ENCODE results near the gene PEAR1. TPM values are rescaled to one million over a fixed set of nuclear protein-coding genes. Genes with fewer than 3 reads are reported as not detected.

The PEAR1 gene
- total RNA-seq, 3 donors from 2014 or later (not counting 1 experiment from before 2014, with no cell fraction given) = 0.52 to 1.4 (median 0.80) TPM

DNA sequence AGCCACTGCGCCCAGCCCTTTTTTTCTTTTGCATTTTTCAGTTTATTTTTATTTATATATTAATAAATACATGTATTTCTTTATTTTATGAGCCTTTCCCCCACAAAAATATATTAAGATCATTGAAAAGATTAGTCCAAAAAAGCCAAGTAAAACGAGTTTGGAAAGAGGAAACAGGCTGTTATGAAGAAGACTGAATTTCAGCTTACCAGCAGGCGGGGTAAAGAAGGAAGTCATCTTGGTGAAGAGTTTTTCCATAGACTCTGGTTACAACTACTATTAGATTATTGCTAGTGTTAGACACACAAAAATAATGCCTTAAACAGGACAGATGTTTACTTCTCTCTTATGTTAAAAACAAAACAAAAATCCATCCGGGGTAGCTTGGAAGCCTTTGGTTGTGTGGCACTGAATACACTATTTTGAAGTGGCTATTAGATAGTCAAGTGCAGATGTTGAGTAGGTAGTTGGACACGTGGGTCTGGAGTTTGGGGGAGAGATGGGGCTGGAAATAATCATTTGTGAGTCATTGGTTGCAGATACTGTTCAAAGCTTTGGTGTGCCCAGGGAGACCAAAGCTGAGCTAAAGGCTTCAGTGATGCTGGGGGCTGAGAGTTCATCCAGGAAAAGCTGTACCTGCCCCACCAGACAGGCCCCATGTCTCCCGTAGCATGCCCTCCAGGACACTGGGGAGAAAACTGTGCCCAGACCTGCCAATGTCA, 18.2 kb downstream of the PEAR1 start:
- intact Hi-C loops (cut with micrococcal nuclease) = no loop called here
- no peak overlapping the region for H3K27ac Mint-ChIP-seq
- Histone ChIP-seq H3K9me3 (ENCODE audit: control insufficient read depth, insufficient read depth, low read length) (no peaks in the 10 kb centered on the region), H3K27ac (ENCODE audit: low read length) (no peak overlapping the region), H3K4me3 (ENCODE audit: low read length) (no peak overlapping the region), H3K27me3 (ENCODE audit: control insufficient read depth, insufficient read depth, low read length) (no peaks in the 10 kb centered on the region), H3K36me3 (ENCODE audit: control insufficient read depth, insufficient read depth, low read length) (no peaks in the 10 kb centered on the region), H3K4me1 (ENCODE audit: control insufficient read depth, insufficient read depth, low read length) (peaks cover 3% of the 10 kb centered on the region)
- peaks cover 12 to 14% of the 10 kb centered on the region in 2 donors for H3K27me3 Mint-ChIP-seq (ENCODE audit: low read depth in 2 of 2)
- 82% methylated on average over 3 of the region's 6 CpGs for WGBS (ENCODE audit: insufficient coverage)
- DNase-seq (no peak), ATAC-seq (no peak)
- H3K9me3 Mint-ChIP-seq = no peaks in the 10 kb centered on the region
- TF ChIP-seq, protein P1, sequence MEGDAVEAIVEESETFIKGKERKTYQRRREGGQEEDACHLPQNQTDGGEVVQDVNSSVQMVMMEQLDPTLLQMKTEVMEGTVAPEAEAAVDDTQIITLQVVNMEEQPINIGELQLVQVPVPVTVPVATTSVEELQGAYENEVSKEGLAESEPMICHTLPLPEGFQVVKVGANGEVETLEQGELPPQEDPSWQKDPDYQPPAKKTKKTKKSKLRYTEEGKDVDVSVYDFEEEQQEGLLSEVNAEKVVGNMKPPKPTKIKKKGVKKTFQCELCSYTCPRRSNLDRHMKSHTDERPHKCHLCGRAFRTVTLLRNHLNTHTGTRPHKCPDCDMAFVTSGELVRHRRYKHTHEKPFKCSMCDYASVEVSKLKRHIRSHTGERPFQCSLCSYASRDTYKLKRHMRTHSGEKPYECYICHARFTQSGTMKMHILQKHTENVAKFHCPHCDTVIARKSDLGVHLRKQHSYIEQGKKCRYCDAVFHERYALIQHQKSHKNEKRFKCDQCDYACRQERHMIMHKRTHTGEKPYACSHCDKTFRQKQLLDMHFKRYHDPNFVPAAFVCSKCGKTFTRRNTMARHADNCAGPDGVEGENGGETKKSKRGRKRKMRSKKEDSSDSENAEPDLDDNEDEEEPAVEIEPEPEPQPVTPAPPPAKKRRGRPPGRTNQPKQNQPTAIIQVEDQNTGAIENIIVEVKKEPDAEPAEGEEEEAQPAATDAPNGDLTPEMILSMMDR (IDR thresholded peaks at IDR 0.05) = no peak
- peaks cover 0 to 3% of the 10 kb centered on the region in 2 donors for H3K4me1 Mint-ChIP-seq
- H3K4me3 Mint-ChIP-seq = no peak overlapping the region
- H3K36me3 Mint-ChIP-seq = no peaks in the 10 kb centered on the region

DNA sequence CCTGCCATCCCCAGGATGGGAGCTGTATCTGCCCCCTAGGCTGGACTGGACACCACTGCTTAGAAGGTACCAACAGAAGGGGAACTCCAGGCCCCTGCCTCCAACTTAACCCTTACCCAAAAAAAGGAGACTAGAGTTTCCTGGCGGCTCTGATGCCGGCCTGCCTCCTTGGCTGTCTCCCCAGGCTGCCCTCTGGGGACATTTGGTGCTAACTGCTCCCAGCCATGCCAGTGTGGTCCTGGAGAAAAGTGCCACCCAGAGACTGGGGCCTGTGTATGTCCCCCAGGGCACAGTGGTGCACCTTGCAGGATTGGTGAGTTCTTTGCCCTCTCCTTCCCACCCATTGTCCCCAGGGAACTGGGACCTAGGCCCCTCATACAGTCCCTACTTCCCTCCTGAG, 18.8 kb downstream of the PEAR1 start:
- Histone ChIP-seq H3K4me3 (ENCODE audit: low read length) (no peak overlapping the region), H3K9me3 (ENCODE audit: control insufficient read depth, insufficient read depth, low read length) (no peaks in the 10 kb centered on the region), H3K27ac (ENCODE audit: low read length) (no peak overlapping the region), H3K27me3 (ENCODE audit: control insufficient read depth, insufficient read depth, low read length) (no peaks in the 10 kb centered on the region), H3K4me1 (ENCODE audit: control insufficient read depth, insufficient read depth, low read length) (peaks cover 3% of the 10 kb centered on the region), H3K36me3 (ENCODE audit: control insufficient read depth, insufficient read depth, low read length) (no peaks in the 10 kb centered on the region)
- Mint-ChIP-seq H3K36me3 (no peaks in the 10 kb centered on the region), H3K9me3 (no peaks in the 10 kb centered on the region), H3K4me3 (no peak overlapping the region), H3K27me3 (ENCODE audit: low read depth in 2 of 2) (peaks cover 10 to 14% of the 10 kb centered on the region in 2 donors), H3K4me1 (peaks cover 0 to 3% of the 10 kb centered on the region in 2 donors), H3K27ac (no peak overlapping the region)
- WGBS (ENCODE audit: insufficient coverage) = 95% methylated on average over 2 of the region's 2 CpGs
- TF ChIP-seq, protein P1 (IDR thresholded peaks at IDR 0.05) = no peak
- DNase-seq = no peak
- ATAC-seq = no peak
- intact Hi-C loops (cut with micrococcal nuclease) = no loop called here

DNA sequence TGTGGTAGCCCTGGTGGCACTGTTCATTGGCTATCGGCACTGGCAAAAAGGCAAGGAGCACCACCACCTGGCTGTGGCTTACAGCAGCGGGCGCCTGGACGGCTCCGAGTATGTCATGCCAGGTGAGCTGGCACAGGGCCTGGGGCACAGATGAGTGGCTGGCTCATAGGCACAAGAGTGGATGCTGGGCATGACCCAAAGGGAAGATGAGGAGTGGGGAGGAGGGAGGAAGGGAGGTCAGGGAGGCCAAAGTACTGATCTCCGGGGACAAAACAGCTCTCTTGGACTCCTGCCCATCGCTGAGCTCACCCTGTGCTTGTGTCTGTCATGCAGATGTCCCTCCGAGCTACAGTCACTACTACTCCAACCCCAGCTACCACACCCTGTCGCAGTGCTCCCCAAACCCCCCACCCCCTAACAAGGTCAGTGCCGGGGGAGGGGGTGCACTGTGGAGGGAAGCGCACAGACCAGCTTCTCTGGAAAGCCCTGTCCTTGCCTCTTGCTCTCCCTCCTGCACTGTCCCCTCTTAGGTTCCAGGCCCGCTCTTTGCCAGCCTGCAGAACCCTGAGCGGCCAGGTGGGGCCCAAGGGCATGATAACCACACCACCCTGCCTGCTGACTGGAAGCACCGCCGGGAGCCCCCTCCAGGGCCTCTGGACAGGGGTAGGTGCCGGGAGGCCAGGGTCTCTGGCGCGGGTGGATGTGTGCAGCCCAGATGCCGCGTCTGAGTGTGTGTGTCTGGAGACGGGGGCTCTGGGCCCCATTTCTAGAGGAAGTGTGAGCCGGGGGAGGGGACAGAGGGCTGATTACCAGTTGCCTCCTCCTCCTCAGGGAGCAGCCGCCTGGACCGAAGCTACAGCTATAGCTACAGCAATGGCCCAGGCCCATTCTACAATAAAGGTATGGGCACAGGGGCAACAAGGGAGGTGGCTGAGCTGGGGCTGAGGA, 19.6 kb downstream of the PEAR1 start:
- TF ChIP-seq, protein P1 (IDR thresholded peaks at IDR 0.05) = no peak
- Histone ChIP-seq H3K4me1 (ENCODE audit: control insufficient read depth, insufficient read depth, low read length) (no peaks in the 10 kb centered on the region), H3K27ac (ENCODE audit: low read length) (no peak overlapping the region), H3K4me3 (ENCODE audit: low read length) (no peak overlapping the region), H3K36me3 (ENCODE audit: control insufficient read depth, insufficient read depth, low read length) (no peaks in the 10 kb centered on the region), H3K9me3 (ENCODE audit: control insufficient read depth, insufficient read depth, low read length) (no peaks in the 10 kb centered on the region), H3K27me3 (ENCODE audit: control insufficient read depth, insufficient read depth, low read length) (no peaks in the 10 kb centered on the region)
- H3K27me3 Mint-ChIP-seq (ENCODE audit: low read depth in 2 of 2) = peaks cover 10 to 14% of the 10 kb centered on the region in 2 donors
- no peaks in the 10 kb centered on the region for H3K9me3 Mint-ChIP-seq
- intact Hi-C loops (cut with micrococcal nuclease) = no loop called here
- no peaks in the 10 kb centered on the region for H3K36me3 Mint-ChIP-seq
- no peak for ATAC-seq
- H3K27ac Mint-ChIP-seq = no peak overlapping the region
- peaks cover 0 to 3% of the 10 kb centered on the region in 2 donors for H3K4me1 Mint-ChIP-seq
- WGBS (ENCODE audit: insufficient coverage) = 72% methylated on average over 24 of the region's 24 CpGs
- H3K4me3 Mint-ChIP-seq = no peak overlapping the region
- no peak for DNase-seq
